Astrocyte (in vitro differentiated cells and primary cell): ENCODE data around the gene RABGAP1L.

Experiments used
- EZH2 ChIP-seq: IDR thresholded peaks from 2 replicates; pipeline ENCODE4 v1.6.1; 2012; ENCODE audit warnings: mild to moderate bottlenecking, low read length, inconsistent platforms; ENCODE audit not compliant: insufficient read depth
- TF ChIP-seq, protein P1 (sequence below): IDR thresholded peaks from 2 replicates; pipeline ENCODE4 v1.5.1; 2011; ENCODE audit warnings: low read depth, mild to moderate bottlenecking, inconsistent platforms, low read length, moderate library complexity; ENCODE audit not compliant: insufficient read depth

- TF ChIP-seq, protein P1, sequence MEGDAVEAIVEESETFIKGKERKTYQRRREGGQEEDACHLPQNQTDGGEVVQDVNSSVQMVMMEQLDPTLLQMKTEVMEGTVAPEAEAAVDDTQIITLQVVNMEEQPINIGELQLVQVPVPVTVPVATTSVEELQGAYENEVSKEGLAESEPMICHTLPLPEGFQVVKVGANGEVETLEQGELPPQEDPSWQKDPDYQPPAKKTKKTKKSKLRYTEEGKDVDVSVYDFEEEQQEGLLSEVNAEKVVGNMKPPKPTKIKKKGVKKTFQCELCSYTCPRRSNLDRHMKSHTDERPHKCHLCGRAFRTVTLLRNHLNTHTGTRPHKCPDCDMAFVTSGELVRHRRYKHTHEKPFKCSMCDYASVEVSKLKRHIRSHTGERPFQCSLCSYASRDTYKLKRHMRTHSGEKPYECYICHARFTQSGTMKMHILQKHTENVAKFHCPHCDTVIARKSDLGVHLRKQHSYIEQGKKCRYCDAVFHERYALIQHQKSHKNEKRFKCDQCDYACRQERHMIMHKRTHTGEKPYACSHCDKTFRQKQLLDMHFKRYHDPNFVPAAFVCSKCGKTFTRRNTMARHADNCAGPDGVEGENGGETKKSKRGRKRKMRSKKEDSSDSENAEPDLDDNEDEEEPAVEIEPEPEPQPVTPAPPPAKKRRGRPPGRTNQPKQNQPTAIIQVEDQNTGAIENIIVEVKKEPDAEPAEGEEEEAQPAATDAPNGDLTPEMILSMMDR, result no peak
- no peak for TF ChIP-seq EZH2
Measured at GRCh38 chr1:174150499-174150898, 8.8 kb upstream of the RABGAP1L start.
